WTC11 (cell line): ENCODE measurements around the gene MLPH. TPM values are rescaled to one million over a fixed set of nuclear protein-coding genes. Genes with fewer than 3 reads are reported as not detected.

Source experiments
- ATAC-seq: fragments of 200-7000 bp; cut with Tn5 transposase; 2 replicates; pipeline ENCODE4 v1.10.0; 2021; ENCODE audit warnings: mild to moderate bottlenecking, moderate library complexity
- CTCF ChIA-PET: fragments of 300-600 bp; sonication (Branson Sonifier 250); formaldehyde crosslinking; loops from one replicate; lab custom pipeline; 2021; ENCODE audit warnings: antibody characterized with exemption; lab: Charles Lee
- POLR2A ChIA-PET: fragments of 350-600 bp; sonication (Branson Sonifier 250); formaldehyde crosslinking; loops from one replicate; lab custom pipeline; 2021; ENCODE audit warnings: antibody characterized with exemption; lab: Charles Lee
- DNase-seq: peaks from one replicate; pipeline ENCODE4 v3.0.0; 2021; ENCODE audit warnings: low spot score
- H3K27ac Mint-ChIP-seq: 2 replicates; pipeline ENCODE4 v1.8.0; 2021; ENCODE audit warnings: mixed read lengths
- H3K27me3 Mint-ChIP-seq: 2 replicates; pipeline ENCODE4 v1.8.0; 2021; ENCODE audit warnings: low read depth, mild to moderate bottlenecking, moderate library complexity, mixed read lengths
- H3K36me3 Mint-ChIP-seq: 2 replicates; pipeline ENCODE4 v1.8.0; 2021; ENCODE audit warnings: mixed read lengths
- H3K4me1 Mint-ChIP-seq: 2 replicates; pipeline ENCODE4 v1.8.0; 2022; ENCODE audit warnings: mixed read lengths
- H3K4me3 Mint-ChIP-seq: 2 replicates; pipeline ENCODE4 v1.8.0; 2021; ENCODE audit warnings: mild to moderate bottlenecking, moderate library complexity, mixed read lengths
- H3K9me3 Mint-ChIP-seq: 2 replicates; pipeline ENCODE4 v1.8.0; 2021; ENCODE audit warnings: mixed read lengths
- CREM ChIP-seq: sonication (generic); formaldehyde crosslinking; IDR thresholded peaks from 2 replicates; pipeline ENCODE4 v1.8.1; 2022; ENCODE audit warnings: mild to moderate bottlenecking, missing genetic modification reagents, moderate library complexity
- GRHL2 ChIP-seq: fragments of 250-450 bp; sonication (Bioruptor Pico); IDR thresholded peaks from 2 replicates; pipeline ENCODE4 v1.8.0; 2022; ENCODE audit warnings: mild to moderate bottlenecking, moderate library complexity; ENCODE audit not compliant: insufficient replicate concordance, severe bottlenecking
- GTF2I ChIP-seq: fragments of 250-450 bp; sonication (Bioruptor Pico); conservative IDR thresholded peaks from 2 replicates; pipeline ENCODE4 v1.4.0; 2021; ENCODE audit warnings: mild to moderate bottlenecking
- JAZF1 ChIP-seq: fragments of 250-450 bp; sonication (Bioruptor Pico); IDR thresholded peaks from 2 replicates; pipeline ENCODE4 v1.9.0; 2021; ENCODE audit warnings: moderate library complexity, mild to moderate bottlenecking, inconsistent platforms
- NFATC4 ChIP-seq: fragments of 250-450 bp; sonication (Bioruptor Pico); IDR thresholded peaks from 2 replicates; pipeline ENCODE4 v1.9.0; 2021; ENCODE audit warnings: mild to moderate bottlenecking
- NR3C1 ChIP-seq: sonication (generic); formaldehyde crosslinking; conservative IDR thresholded peaks from 2 replicates; pipeline ENCODE4 v1.8.1; 2023; ENCODE audit warnings: low read depth, mild to moderate bottlenecking, missing genetic modification reagents
- SMAD4 ChIP-seq: sonication (generic); formaldehyde crosslinking; IDR thresholded peaks from 2 replicates; pipeline ENCODE4 v1.8.0; 2022; ENCODE audit warnings: mild to moderate bottlenecking, missing genetic modification reagents
- TEAD4 ChIP-seq: sonication (generic); formaldehyde crosslinking; IDR thresholded peaks from 2 replicates; pipeline ENCODE4 v1.8.0; 2022; ENCODE audit warnings: mild to moderate bottlenecking, missing genetic modification reagents
- ZNF121 ChIP-seq: sonication (generic); formaldehyde crosslinking; IDR thresholded peaks from 2 replicates; pipeline ENCODE4 v1.8.0; 2023; ENCODE audit warnings: missing genetic modification reagents
- ZNF219 ChIP-seq: sonication (generic); formaldehyde crosslinking; IDR thresholded peaks from 2 replicates; pipeline ENCODE4 v1.8.0; 2023; ENCODE audit warnings: missing genetic modification reagents, mild to moderate bottlenecking, borderline replicate concordance
- ZNF317 ChIP-seq: sonication (generic); formaldehyde crosslinking; IDR thresholded peaks from 2 replicates; pipeline ENCODE4 v1.8.1; 2023; ENCODE audit warnings: low read depth, mild to moderate bottlenecking, moderate library complexity, missing genetic modification reagents, borderline replicate concordance
- ZNF396 ChIP-seq: fragments of 250-450 bp; sonication (Bioruptor Pico); IDR thresholded peaks from 2 replicates; pipeline ENCODE4 v1.8.0; 2021; ENCODE audit warnings: mild to moderate bottlenecking, moderate library complexity, borderline replicate concordance
- total RNA-seq: library from RNA; stranded (reverse); gene quantifications from 3 replicates; pipeline ENCODE4 v1.2.3, GENCODE V29; 2021
- TF ChIP-seq, protein P1 (sequence below): sonication (generic); formaldehyde crosslinking; IDR thresholded peaks from 2 replicates; pipeline ENCODE4 v1.8.1; 2023; ENCODE audit warnings: mild to moderate bottlenecking, missing genetic modification reagents, moderate library complexity
- TF ChIP-seq, protein P2 (sequence below): sonication (generic); formaldehyde crosslinking; IDR thresholded peaks from 2 replicates; pipeline ENCODE4 v1.8.0; 2023; ENCODE audit warnings: missing genetic modification reagents, mild to moderate bottlenecking, borderline replicate concordance
- TF ChIP-seq, protein P3 (sequence below): fragments of 250-450 bp; sonication (Bioruptor Pico); IDR thresholded peaks from 2 replicates; pipeline ENCODE4 v1.9.0; 2021; ENCODE audit warnings: mild to moderate bottlenecking, borderline replicate concordance
- TF ChIP-seq, protein P4 (sequence below): sonication (generic); formaldehyde crosslinking; IDR thresholded peaks from 2 replicates; pipeline ENCODE4 v1.8.0; 2022; ENCODE audit warnings: mild to moderate bottlenecking, missing genetic modification reagents

MLPH gene
- total RNA-seq, 1 experiment from 2014 or later: 10.3 TPM

DNA sequence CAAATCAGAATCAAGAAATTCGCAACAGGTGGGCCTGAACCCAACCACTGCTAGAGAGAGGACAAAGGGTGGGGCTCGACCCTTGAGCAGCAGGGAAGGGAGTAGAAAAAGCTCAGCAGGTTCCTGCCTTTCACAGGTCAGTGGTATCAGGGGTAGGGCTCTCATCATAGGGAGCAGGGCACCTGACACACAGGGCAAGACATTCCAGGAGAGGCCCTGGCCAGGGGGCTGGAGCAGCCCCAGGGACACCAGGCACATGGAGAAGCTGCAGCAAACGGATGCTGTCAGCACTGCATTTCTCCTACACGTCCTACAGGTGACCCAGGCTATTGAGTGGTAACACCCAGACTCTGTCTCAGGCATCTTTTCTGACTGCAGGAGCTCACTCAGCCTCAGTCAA is 17.2 kb upstream of the MLPH start:
- H3K27ac Mint-ChIP-seq: no peak overlapping the region
- H3K27me3 Mint-ChIP-seq: peaks cover 2% of the 10 kb centered on the region
- H3K4me1 Mint-ChIP-seq: peaks cover 12% of the 10 kb centered on the region
- H3K4me3 Mint-ChIP-seq: no peak overlapping the region
- no peak for ATAC-seq
- TF ChIP-seq SMAD4 (CRISPR knock-in tag) (no peak), ZNF317 (CRISPR knock-in tag) (no peak), ZNF396 (CRISPR knock-in tag) (no peak), GRHL2 (CRISPR knock-in tag) (no peak), TEAD4 (CRISPR knock-in tag) (no peak), NFATC4 (CRISPR knock-in tag) (no peak), ZNF121 (CRISPR knock-in tag) (no peak), NR3C1 (CRISPR knock-in tag) (no peak)
- TF ChIP-seq, protein P1, sequence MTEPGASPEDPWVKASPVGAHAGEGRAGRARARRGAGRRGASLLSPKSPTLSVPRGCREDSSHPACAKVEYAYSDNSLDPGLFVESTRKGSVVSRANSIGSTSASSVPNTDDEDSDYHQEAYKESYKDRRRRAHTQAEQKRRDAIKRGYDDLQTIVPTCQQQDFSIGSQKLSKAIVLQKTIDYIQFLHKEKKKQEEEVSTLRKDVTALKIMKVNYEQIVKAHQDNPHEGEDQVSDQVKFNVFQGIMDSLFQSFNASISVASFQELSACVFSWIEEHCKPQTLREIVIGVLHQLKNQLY: no peak
- TF ChIP-seq, protein P2, sequence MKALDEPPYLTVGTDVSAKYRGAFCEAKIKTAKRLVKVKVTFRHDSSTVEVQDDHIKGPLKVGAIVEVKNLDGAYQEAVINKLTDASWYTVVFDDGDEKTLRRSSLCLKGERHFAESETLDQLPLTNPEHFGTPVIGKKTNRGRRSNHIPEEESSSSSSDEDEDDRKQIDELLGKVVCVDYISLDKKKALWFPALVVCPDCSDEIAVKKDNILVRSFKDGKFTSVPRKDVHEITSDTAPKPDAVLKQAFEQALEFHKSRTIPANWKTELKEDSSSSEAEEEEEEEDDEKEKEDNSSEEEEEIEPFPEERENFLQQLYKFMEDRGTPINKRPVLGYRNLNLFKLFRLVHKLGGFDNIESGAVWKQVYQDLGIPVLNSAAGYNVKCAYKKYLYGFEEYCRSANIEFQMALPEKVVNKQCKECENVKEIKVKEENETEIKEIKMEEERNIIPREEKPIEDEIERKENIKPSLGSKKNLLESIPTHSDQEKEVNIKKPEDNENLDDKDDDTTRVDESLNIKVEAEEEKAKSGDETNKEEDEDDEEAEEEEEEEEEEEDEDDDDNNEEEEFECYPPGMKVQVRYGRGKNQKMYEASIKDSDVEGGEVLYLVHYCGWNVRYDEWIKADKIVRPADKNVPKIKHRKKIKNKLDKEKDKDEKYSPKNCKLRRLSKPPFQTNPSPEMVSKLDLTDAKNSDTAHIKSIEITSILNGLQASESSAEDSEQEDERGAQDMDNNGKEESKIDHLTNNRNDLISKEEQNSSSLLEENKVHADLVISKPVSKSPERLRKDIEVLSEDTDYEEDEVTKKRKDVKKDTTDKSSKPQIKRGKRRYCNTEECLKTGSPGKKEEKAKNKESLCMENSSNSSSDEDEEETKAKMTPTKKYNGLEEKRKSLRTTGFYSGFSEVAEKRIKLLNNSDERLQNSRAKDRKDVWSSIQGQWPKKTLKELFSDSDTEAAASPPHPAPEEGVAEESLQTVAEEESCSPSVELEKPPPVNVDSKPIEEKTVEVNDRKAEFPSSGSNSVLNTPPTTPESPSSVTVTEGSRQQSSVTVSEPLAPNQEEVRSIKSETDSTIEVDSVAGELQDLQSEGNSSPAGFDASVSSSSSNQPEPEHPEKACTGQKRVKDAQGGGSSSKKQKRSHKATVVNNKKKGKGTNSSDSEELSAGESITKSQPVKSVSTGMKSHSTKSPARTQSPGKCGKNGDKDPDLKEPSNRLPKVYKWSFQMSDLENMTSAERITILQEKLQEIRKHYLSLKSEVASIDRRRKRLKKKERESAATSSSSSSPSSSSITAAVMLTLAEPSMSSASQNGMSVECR (CRISPR knock-in tag): no peak
- TF ChIP-seq, protein P3, sequence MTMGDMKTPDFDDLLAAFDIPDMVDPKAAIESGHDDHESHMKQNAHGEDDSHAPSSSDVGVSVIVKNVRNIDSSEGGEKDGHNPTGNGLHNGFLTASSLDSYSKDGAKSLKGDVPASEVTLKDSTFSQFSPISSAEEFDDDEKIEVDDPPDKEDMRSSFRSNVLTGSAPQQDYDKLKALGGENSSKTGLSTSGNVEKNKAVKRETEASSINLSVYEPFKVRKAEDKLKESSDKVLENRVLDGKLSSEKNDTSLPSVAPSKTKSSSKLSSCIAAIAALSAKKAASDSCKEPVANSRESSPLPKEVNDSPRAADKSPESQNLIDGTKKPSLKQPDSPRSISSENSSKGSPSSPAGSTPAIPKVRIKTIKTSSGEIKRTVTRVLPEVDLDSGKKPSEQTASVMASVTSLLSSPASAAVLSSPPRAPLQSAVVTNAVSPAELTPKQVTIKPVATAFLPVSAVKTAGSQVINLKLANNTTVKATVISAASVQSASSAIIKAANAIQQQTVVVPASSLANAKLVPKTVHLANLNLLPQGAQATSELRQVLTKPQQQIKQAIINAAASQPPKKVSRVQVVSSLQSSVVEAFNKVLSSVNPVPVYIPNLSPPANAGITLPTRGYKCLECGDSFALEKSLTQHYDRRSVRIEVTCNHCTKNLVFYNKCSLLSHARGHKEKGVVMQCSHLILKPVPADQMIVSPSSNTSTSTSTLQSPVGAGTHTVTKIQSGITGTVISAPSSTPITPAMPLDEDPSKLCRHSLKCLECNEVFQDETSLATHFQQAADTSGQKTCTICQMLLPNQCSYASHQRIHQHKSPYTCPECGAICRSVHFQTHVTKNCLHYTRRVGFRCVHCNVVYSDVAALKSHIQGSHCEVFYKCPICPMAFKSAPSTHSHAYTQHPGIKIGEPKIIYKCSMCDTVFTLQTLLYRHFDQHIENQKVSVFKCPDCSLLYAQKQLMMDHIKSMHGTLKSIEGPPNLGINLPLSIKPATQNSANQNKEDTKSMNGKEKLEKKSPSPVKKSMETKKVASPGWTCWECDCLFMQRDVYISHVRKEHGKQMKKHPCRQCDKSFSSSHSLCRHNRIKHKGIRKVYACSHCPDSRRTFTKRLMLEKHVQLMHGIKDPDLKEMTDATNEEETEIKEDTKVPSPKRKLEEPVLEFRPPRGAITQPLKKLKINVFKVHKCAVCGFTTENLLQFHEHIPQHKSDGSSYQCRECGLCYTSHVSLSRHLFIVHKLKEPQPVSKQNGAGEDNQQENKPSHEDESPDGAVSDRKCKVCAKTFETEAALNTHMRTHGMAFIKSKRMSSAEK: no peak
- TF ChIP-seq, all 79 proteins: peak for 0
- no peak for DNase-seq
- CTCF ChIA-PET: interaction anchor here (1.0 to 3.4 kb wide), 8 partner anchors 9 to 103 kb away, joined by 3 to 69 read pairs (median 8); no protein-coding TSS in a partner anchor
- Mint-ChIP-seq H3K36me3 (no peaks in the 10 kb centered on the region), H3K9me3 (no peaks in the 10 kb centered on the region)
- POLR2A ChIA-PET: no interaction called here

DNA sequence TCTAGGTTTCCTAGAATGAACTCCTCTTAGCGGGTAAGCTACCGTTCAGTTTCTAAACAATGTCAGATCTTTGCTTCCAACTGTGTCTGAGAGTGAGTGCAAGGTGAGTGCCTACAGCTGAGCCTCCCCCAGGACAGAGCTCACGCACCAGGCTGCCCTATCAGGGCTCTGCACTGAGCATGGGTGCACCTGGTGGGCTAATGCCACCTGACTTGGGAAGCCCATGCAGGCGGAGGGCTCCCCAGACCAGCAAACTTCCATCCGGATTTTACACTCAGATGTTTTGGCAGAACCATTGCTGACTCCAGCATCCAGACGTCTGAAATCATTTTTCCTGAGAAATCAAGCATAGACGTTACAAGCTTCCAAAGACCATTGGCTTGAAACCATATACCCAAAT is 16.1 kb upstream of the MLPH start:
- ATAC-seq: no peak
- H3K4me1 Mint-ChIP-seq: peaks cover 15% of the 10 kb centered on the region
- H3K27me3 Mint-ChIP-seq: peaks cover 5% of the 10 kb centered on the region
- ChIA-PET POLR2A (no interaction called here), CTCF (interaction anchor here (0.7 to 3.4 kb wide), 34 partner anchors 11 to 385 kb away, joined by 3 to 69 read pairs (median 4); partner anchors contain the start of genes COPS8 and MLPH)
- TF ChIP-seq, protein P3: no peak
- TF ChIP-seq, protein P4, sequence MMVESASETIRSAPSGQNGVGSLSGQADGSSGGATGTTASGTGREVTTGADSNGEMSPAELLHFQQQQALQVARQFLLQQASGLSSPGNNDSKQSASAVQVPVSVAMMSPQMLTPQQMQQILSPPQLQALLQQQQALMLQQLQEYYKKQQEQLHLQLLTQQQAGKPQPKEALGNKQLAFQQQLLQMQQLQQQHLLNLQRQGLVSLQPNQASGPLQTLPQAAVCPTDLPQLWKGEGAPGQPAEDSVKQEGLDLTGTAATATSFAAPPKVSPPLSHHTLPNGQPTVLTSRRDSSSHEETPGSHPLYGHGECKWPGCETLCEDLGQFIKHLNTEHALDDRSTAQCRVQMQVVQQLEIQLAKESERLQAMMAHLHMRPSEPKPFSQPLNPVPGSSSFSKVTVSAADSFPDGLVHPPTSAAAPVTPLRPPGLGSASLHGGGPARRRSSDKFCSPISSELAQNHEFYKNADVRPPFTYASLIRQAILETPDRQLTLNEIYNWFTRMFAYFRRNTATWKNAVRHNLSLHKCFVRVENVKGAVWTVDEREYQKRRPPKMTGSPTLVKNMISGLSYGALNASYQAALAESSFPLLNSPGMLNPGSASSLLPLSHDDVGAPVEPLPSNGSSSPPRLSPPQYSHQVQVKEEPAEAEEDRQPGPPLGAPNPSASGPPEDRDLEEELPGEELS (CRISPR knock-in tag): no peak
- TF ChIP-seq GTF2I (no peak), JAZF1 (no peak), ZNF219 (CRISPR knock-in tag) (no peak), CREM (CRISPR knock-in tag) (no peak)
- no peaks in the 10 kb centered on the region for H3K9me3 Mint-ChIP-seq
- no peak overlapping the region for H3K27ac Mint-ChIP-seq
- no peaks in the 10 kb centered on the region for H3K36me3 Mint-ChIP-seq
- no peak overlapping the region for H3K4me3 Mint-ChIP-seq
- no peak for DNase-seq
